Measurements from ENCODE around the gene INSL3.

INSL3 gene

DNA sequence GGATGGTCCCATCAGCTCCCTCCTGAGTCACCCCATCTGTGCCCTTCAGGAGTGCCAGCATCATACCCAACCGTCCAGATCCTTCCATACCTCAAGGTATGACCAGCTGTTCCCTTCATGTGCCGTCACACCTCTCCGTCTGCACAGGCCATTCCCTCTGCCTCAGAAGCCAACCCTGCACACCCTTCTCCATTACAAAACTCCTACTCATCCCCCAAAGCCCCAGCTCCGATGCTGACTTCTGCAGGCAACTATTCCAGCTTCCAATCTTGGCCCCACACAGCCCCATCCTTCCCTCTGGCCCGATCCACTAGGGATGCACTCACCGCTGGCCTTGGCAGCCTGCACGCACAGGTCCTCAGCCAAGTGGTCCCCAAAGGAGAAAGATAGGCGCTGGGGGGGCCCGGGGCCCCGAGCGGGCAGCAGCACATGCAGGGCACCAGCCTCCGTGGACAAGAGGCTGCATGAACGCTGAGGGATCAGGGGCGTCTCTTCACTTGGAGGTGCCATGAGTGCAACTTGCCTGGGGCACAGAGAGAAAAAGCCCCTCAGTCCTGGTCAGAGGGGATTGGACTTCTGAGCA, 22.7 kb upstream of the INSL3 start:
- no peak for DNase-seq

DNA sequence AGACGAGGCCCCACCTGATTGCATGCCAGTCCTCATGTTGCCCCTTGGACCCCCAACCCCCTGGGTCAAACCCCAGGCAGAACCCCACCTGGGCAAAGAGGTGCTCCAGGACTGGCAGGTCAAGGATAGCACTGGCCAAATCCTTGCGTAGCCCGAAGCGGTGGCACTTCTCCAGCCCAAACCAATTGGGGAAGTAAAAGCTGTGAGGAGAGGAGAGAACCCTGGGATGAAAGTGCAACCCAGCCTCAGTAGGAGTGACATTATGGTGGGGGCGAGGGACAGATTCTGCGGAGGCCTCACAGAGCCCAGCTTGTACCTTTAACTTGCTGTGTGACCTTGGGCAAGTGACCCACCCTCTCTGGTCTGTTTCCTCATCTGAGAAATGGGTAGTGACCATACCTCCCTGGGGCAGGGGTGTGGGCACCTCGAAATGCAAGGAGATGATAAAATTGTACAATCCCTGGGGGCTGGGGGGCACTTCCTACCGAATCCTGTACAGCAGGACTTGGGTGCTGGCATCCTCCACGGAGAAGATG, 22.0 kb upstream of the INSL3 start:
- DNase-seq: no peak

DNA sequence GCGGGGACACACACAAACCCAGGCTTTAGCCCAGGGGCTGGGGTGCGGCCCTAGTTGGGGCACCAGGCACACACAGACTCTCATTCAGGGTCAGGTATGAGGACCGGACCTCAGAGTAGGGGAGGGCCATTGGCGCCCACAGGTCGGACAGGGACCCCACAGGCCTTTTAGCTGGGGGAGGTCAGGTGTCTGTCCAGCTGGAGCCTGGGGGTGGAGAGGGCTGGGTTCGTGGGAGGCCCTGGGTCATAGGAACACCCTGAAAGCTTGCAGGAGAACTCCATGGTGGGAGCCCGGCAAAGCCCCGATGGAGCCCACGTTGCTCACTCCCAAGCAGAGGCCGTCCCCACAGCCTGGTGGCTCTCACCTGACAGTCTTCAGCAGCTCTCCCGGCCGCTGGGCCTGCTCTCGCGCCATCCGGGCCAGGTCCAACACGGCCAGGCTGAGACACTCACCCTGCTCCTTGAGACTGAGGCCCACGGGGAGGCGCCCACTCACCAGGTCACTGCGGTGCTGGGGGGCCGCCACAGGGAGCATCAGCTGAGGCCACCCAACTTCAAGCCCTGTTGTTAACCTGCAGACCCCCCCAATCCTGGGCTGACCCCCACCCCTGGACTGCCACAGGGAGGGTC, 21.5 kb upstream of the INSL3 start:
- DNase-seq: no peak

- DNase-seq: peak; percentile 38
Measured at GRCh38 chr19:17841810-17842662, 20.7 kb upstream of the INSL3 start.

DNA sequence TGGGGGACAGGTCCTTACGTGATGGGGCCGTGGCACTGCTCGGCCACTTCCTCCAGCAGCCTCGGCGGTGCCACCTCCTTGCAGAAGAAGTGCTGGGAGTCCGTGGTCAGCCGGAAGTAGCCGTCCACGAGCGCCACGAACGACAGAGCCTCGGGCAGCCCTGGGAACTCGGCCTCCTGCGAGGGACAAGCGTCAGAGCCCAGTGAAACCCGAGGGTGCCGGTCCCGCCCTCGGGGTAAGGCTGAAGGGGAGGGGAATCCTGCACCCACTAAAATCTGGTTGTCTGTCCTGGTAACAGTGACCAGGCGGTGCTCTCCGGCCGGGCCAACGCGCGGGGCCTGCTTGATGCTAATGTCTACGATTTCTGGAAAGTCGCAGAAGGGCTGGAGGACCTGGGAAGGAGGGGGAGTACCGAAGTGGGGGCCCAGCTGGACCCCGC, 20.1 kb upstream of the INSL3 start:
- no peak for DNase-seq

DNA sequence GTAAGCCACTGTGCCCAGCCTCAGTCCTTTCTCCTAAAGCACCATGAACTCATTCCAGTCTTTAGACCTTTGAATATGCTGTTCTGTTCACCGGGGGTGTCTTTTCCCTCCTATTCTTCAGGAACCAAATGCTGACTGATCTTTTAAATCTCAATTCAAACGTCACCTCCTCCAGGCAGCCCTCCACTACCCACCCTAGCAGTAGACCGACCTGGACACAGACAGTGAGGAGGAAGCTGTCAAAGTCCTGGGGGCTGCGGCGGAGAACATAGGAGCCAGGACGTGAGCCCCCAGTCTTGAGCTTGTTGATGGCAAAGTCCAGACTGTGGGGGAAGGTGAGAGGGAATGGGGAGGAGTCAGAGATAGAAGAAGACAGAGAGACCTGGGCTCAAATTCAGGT, 18.7 kb upstream of the INSL3 start:
- no peak for DNase-seq

DNA sequence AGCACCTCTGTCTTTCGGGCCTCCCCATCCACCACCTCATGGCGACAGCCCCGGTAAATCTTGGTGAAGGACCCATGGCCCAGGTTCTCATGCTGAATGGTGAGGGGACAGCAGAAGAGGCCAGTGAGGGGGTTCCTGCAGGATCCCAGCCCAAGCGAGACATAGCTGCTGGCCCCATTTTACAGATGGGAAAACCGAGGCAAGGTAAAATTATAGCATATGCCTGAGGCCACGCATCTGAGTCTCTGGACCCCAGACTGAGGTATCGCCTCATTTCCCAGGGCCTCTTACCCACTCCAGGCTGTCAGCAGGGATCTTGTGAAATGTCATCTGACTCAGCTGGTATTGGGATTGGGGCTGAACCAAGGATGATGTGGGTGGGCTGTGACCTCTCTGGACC, 16.7 kb upstream of the INSL3 start:
- no peak for DNase-seq

DNA sequence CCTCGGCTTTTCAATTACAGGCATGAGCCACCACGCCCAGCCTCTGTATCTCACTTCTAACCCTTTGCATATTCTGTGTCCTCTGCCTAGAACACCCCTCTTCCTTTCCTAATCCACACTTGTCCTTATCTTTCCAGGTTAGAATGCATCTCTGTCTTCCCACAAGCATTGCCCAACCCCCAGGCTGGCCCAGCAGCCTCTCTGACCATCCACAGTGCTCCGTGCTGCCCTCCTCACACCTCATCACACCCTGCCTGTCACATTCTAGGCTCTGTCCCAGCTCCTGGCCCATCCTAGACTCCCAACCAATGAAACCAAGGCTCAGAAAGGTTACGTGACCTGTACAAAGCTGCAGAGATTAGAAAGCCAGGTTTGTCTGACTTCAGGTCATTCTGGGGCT, 15.2 kb upstream of the INSL3 start:
- DNase-seq: no peak

GRCh38 chr19:17835182-17836006, 14.1 kb upstream of the INSL3 start:
- DNase-seq: no peak

DNA sequence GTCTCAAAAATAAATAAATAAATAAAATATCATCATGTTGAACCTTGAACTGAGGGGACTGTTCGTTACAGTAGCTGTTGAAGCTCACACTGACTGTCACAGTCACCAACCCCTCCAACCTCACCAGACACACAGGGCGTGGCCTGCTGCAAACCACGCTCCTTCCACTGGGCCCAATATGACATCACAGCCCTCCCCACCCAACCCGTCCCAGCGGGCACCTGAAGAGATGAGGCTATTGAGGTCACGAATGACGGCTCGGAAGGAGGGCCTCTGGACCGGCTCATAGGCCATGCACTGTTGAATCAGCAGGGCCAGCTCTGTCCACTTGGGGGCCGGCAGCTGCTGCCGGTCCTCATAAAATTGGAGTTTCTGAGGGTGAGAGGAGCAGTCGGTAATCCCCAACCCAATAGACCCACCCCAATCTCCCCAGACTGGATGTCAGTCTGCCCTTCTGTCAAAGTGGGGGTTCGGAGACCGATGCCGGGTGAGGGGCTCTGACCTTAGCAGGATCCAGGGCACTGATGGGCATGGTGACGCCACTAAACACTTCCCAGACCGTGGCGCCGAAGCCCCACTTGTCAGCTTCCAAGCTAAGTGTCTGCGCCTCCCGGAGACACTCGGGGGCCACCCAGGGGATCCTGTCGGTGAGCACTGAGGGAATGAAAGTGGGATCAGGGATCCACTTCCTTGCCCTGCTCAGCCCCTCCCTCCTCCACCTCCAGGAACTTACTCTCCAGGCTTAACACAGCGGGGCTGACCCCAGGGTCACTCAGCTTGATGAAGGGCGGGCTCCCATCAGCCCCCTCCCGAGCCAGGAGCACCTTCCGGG, 13.2 kb upstream of the INSL3 start:
- DNase-seq: no peak

GRCh38 chr19:17832443-17833208, 11.3 kb upstream of the INSL3 start:
- no peak for DNase-seq

GRCh38 chr19:17831419-17831888, 10.1 kb upstream of the INSL3 start:
- no peak for DNase-seq

GRCh38 chr19:17830567-17831418, 9.5 kb upstream of the INSL3 start:
- DNase-seq: no peak

DNA sequence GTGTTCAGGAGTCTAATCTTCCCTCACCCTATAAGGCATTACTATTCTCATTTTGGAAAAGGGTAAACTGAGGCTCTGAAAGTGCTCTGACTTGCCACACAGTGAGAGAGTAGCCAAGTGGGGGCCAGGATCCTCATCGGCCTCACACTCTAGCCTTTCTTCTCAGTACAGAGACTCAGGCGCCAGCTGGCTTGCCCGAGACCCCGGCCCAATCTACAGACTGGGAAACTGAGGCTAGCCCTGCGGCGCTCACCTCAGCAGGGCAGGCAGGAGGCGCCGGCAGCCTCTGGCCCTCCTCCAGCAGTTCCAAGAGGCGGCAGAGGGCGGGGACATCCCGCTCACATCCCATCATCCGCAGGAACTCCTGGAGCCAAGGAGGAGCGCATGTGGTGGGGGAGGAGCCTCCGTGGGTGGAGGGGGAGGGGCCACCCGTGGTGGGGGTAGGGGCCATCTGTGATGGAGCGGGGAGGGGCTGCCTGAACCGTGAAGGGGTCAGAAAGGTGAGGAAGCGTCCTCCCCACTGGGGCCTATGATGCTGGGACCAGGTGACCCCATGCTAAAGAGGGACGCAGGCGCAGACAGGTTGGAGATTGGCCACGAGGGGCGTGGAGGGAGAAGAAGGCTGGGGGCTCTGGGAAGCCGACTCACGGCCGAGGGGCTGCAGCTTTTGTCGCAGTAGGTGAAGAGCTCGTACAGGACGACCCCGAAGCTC, 8.7 kb upstream of the INSL3 start:
- DNase-seq: no peak

DNA sequence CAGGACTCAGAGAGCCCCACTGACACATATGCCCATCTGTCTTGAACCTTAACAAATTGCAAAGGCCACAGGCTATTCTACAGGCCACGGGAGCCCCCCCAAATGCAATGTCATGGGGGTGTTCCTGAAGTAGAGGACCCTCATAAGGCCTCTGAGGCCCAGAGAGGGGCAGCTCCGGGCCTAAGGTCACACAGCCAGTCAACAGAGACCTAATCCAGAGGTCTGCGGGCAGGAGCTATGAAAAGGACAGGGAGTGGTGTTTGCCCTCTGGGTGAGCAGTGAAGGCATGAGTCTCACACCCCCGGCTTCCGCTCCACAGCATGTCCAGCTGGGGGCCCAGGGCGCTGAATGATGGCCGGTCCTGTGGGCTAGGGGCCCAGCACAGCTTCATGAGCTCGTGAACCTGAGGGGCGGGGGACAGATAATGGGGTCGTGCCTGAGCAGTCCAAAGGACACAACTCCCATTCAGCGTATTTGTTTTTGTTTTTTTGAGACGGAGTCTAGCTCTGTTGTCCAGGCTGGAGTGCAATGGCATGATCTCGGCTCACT, 5.3 kb upstream of the INSL3 start:
- no peak for DNase-seq

- DNase-seq: no peak
Measured at GRCh38 chr19:17824339-17824738, 3.0 kb upstream of the INSL3 start.

DNA sequence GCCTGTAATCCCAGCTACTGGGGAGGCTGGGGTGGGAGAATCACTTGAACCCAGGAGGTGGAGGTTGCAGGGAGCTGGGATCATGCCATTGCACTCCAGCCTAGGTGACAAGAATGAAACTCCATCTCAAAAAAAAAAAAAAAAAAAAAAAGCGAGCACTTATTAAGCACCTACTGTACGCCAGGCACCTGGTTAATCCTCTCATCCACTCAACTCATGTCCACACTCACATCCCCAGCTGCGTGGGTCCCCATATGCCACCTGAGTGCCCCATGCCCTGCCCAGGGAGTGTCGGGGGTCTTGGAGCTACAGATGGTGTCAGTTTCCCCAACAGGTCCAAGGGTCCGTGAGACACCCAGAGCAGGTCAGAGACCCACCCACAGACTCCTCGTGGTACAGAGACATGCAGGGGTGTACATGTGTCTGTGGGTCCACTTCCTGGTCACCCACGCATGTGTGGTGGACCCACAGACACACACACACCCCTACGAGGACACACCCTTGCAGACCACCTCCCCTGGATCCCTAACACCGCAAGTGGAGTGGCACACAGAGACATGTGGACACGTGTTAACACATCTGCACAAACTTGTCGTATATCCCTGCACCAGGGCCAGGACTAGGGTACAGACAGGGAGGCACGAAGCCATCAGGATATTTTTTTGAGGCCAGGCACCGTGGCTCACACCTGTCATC, 3.5 kb downstream of the INSL3 start:
- no peak for DNase-seq

- no peak for DNase-seq
Measured at GRCh38 chr19:17812099-17812498, 9.2 kb downstream of the INSL3 start.
